Right atrium auricular region (tissue), 2 donors: ENCODE measurements around the gene DLG1. TPM values are rescaled to one million over a fixed set of nuclear protein-coding genes. Genes with fewer than 3 reads are reported as not detected.

ENCODE experiments used
- DNase-seq: peaks from one replicate; pipeline ENCODE4 v3.0.0-alpha.2; 2019; ENCODE audit warnings: low spot score
- H3K27ac ChIP-seq, 2 donors: fragments of 200-600 bp; sonication (generic); 1 replicate in 1 of 2; 2 replicates in 1 of 2; pipeline ENCODE4 v1.5.1; 2016 to 2019
- H3K27me3 ChIP-seq, 2 donors: fragments of 200-600 bp; sonication (generic); one replicate each; pipeline versions ENCODE4 v1.5.1 to v1.6.0; 2017 to 2019
- H3K36me3 ChIP-seq: fragments of 200-600 bp; sonication (generic); one replicate; pipeline ENCODE4 v1.5.1; 2016
- H3K4me1 ChIP-seq, 2 donors: fragments of 200-600 bp; sonication (generic); one replicate each; pipeline versions ENCODE4 v1.5.1 to v1.6.0; 2017 to 2019
- H3K4me3 ChIP-seq, 2 donors: fragments of 200-600 bp; sonication (generic); 1 replicate in 1 of 2; 2 replicates in 1 of 2; pipeline ENCODE4 v1.5.1; 2017 to 2019; ENCODE audit warnings: mild to moderate bottlenecking in 1 of 2, moderate library complexity in 1 of 2
- H3K9me3 ChIP-seq, 2 donors: fragments of 200-600 bp; sonication (generic); one replicate each; pipeline ENCODE4 v1.5.1; 2019
- CTCF ChIP-seq, 2 donors: fragments of 200-600 bp; sonication (generic); IDR thresholded peaks; one replicate each; pipeline ENCODE4 v1.5.1; 2019; ENCODE audit warnings: antibody characterized with exemption in 2 of 2
- microRNA-seq, 2 donors: library from miRNA; unstranded; fragments of <30 nt; microRNA quantifications; one replicate each; pipeline ENCODE4, GENCODE V29; 2016 to 2017; ENCODE audit warnings: borderline number of aligned reads in 2 of 2, borderline replicate concordance in 1 of 2
- total RNA-seq, 2 donors: library from RNA; depleted of rRNA; stranded (reverse); fragments of >200 nt; gene quantifications; one replicate each; pipeline ENCODE4 v1.1.0, GENCODE V29; 2016

Gene DLG1
- total RNA-seq, 2 donors from 2014 or later, result 24.4 to 49.9 TPM

GRCh38 chr3:196995027-196995426 is 303.4 kb downstream of the DLG1 start:
- no peak overlapping the region for H3K4me3 ChIP-seq
- TF ChIP-seq CTCF (IDR thresholded peaks at IDR 0.05), result no peak
- no peak for DNase-seq
- no peaks in the 10 kb centered on the region for H3K9me3 ChIP-seq
- no peaks in the 10 kb centered on the region for H3K36me3 ChIP-seq
- no peaks in the 10 kb centered on the region for H3K4me1 ChIP-seq
- H3K27ac ChIP-seq, result no peak overlapping the region
- no peaks in the 10 kb centered on the region for H3K27me3 ChIP-seq

- Histone ChIP-seq H3K4me1 (peaks cover 0 to 2% of the 10 kb centered on the region in 2 donors), H3K9me3 (no peaks in the 10 kb centered on the region), H3K36me3 (no peaks in the 10 kb centered on the region), H3K4me3 (no peak overlapping the region), H3K27ac (no peak overlapping the region), H3K27me3 (no peaks in the 10 kb centered on the region)
- no peak for DNase-seq
- TF ChIP-seq CTCF (IDR thresholded peaks at IDR 0.05), result no peak
These were observed 304.4 kb downstream of the DLG1 start for GRCh38 chr3:196994056-196994455.

Small RNAs within 50 kb of the gene (microRNA-seq; reads per million reads assigned to microRNA genes)
- 0 reads per million in 2 donors for gene MIR4797
